GM21717 (cell line): Measurements from ENCODE around the gene VPS11.
"Not testable (repeated sequence)": the region's sequence is repeated elsewhere in the genome, so short reads cannot be mapped to it uniquely, and the experiment has no call there.

Source experiments
- ATAC-seq: cut with Tn5 transposase; IDR thresholded peaks from one replicate; pipeline ENCODE4 v1.9.1; 2021; ENCODE audit warnings: mild to moderate bottlenecking, moderate library complexity; ENCODE audit not compliant: unreplicated experiment

The VPS11 gene

GRCh38 chr11:119100994-119101758 is 33.6 kb downstream of the VPS11 start:
- ATAC-seq: peak; percentile 11

- peak; percentile 72 for ATAC-seq
These were observed 34.3 kb downstream of the VPS11 start, which contains the start of gene DPAGT1 for GRCh38 chr11:119101759-119102423. Gene DPAGT1, minus strand, starts transcription at chr11:119101853. Its CDS starts 198 bp downstream, at chr11:119101655.

DNA sequence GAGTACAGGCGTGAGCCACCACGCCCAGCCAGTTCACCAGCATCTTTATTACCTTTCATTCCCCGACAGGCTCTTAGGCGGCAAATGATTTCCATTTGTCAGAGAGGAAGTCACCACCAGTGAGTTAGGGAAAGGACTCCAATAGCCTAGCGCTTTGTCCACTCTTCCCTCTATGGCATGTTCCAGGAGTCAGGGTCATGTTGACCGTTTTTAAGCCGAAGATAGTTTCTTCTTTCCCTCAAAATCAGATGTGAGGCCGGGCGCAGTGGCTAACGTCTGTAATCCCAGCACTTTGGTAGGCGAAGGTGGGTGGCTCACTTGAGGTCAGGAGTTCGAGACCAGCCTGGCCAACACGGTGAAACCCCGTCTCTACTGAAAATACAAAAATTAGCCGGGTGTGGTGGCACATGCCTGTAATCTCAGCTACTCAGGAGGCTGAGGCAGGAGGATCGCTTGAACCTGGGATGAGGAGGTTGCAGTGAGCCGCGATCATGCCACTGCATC is 35.6 kb downstream of the VPS11 start:
- not testable (repeated sequence) for ATAC-seq

- no peak for ATAC-seq
These were observed 36.2 kb downstream of the VPS11 start for GRCh38 chr11:119103793-119104192.

GRCh38 chr11:119106564-119107537 is 39.2 kb downstream of the VPS11 start, which contains the start of gene C2CD2L:
Gene C2CD2L, plus strand, starts transcription at chr11:119107344. Its CDS starts 398 bp downstream, at chr11:119107742.
- peak; percentile 65 for ATAC-seq

- ATAC-seq: peak; percentile 6
These were observed 40.0 kb downstream of the VPS11 start for GRCh38 chr11:119107538-119108145.

- peak; percentile 3 for ATAC-seq
These were observed 40.7 kb downstream of the VPS11 start for GRCh38 chr11:119108146-119108856.

- ATAC-seq: no peak
These were observed 41.2 kb downstream of the VPS11 start for GRCh38 chr11:119108857-119109221.

DNA sequence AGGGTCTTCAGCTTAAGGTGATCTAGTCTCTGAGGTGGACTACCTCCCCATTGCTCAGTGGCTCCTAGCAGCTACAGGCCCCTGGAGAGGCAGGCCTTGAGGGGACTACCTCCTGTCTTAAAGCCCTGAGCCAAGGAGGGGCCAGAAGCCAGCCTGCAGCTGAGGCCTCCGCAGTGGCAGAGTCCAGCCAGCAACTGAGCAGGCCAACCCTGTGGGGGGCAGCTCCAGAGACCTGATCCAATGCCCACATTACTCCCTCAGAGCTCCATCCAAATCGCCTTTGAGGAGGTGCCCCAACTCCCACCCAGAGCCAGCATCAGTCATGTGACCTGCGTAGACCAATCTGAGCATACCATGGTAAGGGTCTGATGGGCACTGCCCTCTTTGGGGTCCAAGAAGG is 42.2 kb downstream of the VPS11 start:
- no peak for ATAC-seq

DNA sequence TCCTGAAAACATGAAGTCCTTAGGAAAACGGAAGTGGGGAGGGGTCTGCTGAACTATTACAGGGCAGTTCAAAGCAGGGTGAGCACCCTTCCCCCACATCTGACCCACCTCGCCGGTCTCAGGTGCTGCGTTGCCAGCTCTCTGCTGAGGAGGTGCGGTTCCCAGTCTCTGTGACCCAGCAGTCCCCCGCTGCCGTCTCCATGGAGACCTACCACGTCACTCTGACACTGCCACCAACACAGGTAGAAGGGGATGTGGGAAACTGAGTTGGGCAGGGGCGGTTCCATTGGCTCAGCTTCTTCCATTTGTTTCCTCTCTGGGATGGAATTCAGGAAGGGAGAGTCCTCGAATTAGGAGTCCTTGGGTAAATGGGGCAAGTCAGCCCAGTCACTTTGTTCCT is 42.8 kb downstream of the VPS11 start:
- ATAC-seq: no peak

DNA sequence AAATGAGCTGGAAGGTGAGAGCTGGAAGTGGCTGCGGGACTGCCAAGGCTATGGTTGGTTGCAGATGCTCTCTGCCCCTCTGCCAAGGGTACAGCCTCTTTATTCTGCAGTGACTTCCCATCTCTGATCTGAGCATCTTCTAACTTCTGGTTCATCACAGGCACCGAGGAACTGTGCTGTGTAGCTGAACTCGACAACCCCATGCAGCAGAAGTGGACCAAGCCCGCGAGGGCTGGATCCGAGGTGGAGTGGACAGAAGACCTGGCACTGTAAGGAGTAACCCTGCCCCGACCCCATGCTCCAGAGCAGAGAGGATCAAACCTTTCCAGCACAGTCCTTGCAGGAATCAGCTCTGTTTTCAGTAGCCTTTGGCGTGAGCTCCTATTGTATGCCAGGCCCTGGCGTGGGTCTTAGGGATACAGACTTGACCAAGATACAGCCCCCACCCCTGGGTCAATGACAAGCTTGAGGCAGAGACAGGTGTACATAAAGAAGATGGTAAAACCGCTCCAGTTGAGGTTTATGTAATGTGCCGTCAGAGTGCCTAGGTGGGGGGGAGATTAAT is 43.8 kb downstream of the VPS11 start:
- no peak for ATAC-seq

- no peak for ATAC-seq
These were observed 44.8 kb downstream of the VPS11 start for GRCh38 chr11:119112314-119113020.

GRCh38 chr11:119113716-119114115 is 46.1 kb downstream of the VPS11 start:
- ATAC-seq: no peak

- no peak for ATAC-seq
These were observed 46.7 kb downstream of the VPS11 start for GRCh38 chr11:119114351-119114750.

- ATAC-seq: no peak
These were observed 48.0 kb downstream of the VPS11 start for GRCh38 chr11:119115484-119116234.

- no peak for ATAC-seq
These were observed 48.6 kb downstream of the VPS11 start for GRCh38 chr11:119116235-119116594.

DNA sequence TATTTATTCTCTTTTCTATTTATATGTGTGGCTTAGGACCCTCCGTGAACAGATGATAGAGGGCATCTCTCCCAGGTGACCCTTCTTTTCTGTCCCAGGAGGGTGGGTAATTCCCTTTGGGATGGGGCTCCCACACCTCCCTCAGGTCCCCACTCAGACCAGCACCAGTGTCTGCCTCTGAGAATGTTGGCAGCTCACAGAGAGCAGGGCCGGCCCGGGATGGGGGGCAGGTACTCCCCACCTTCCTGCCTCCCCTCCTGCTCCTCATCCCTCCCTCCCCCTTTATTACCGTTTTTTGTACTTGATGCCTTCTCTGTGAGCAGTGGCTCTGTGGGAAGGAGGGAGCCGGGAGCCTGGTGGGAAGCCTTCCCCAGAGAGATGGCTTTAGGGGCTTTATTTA is 49.0 kb downstream of the VPS11 start:
- no peak for ATAC-seq

DNA sequence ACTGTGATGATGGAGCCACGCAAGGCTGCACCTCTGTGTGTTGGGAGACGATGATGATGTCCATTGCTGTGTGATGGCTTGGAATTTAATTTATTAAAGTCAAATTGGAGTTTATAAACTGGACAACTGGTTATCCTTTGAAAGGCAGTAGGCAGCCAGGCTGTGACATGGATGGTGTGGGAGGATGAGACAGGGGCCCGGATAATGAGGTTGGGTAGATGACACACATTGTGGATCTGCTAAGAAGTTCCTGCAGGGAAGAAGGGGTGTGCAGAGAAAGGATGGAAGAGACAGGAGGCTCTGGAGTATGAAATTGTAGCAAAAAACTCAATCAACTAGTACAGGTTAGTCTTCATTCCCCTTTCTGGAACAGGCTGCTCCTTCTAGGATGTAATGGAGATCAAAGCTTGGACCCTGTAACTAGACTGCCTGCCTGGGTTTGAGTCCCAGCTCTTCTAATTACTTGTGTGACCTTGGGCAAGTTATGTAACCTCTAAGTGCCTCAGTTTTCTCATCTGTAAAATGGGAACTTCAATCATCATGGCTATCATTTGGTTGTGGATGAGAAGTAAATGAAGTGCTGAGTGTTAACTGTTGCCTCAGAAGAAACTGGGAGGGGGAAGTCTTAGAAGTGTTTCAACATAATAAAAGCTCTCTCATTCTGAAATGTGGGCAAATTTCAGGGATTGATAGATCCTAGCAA is 49.5 kb downstream of the VPS11 start:
- ATAC-seq: no peak
